B cell (primary cell): ENCODE data around the gene RPS6KA4.

ENCODE experiments used
- CTCF ChIP-seq: fragments of 200-600 bp; IDR thresholded peaks from one replicate; pipeline ENCODE4 v1.8.0; 2022; ENCODE audit warnings: antibody characterized with exemption, mild to moderate bottlenecking
- EZH2 ChIP-seq: IDR thresholded peaks from 2 replicates; pipeline ENCODE4 v1.6.1; 2012; ENCODE audit warnings: borderline replicate concordance, low read depth, mild to moderate bottlenecking, moderate library complexity, low read length; ENCODE audit not compliant: insufficient read depth, poor library complexity, severe bottlenecking

- no peak for TF ChIP-seq CTCF
- TF ChIP-seq EZH2, result no peak
Observed at GRCh38 chr11:64371201-64371600, 12.2 kb downstream of the RPS6KA4 start.
